Lower leg skin (tissue), 4 donors: ENCODE data around the gene FPGS. TPM values are rescaled to one million over a fixed set of nuclear protein-coding genes. Genes with fewer than 3 reads are reported as not detected.

Experiments used
- DNase-seq, 2 donors: peaks; one replicate each; pipeline ENCODE4 v3.0.0-alpha.2; 2019; ENCODE audit warnings: low spot score in 2 of 2
- H3K4me3 ChIP-seq: fragments of 200-600 bp; sonication (generic); 2 replicates; pipeline ENCODE4 v1.5.1; 2017; ENCODE audit warnings: mild to moderate bottlenecking, low read depth; ENCODE audit not compliant: poor library complexity, severe bottlenecking
- POLR2A ChIP-seq, 2 donors: fragments of 450-650 bp; IDR thresholded peaks; one replicate each; pipeline ENCODE4 v1.6.1; 2016 to 2017; ENCODE audit warnings: antibody characterized with exemption in 2 of 2, mild to moderate bottlenecking in 1 of 2, moderate library complexity in 1 of 2
- WGBS, 2 donors: methylation state at CpG; one replicate each; pipeline ENCODE4 v1.1.5; 2018; 5-methylcytosine and 5-hydroxymethylcytosine counted together
- intact Hi-C: fragments of 100-400 bp; cut with DNase I; formaldehyde crosslinking; loops from one replicate; pipeline ENCODE4 v1.15.0; 2023; ENCODE audit warnings: low total_unique reads
- total RNA-seq, 4 donors: library from RNA; depleted of rRNA; stranded (reverse); fragments of >200 nt; gene quantifications; one replicate each; pipeline ENCODE4 v1.1.0, GENCODE V29; 2016
- TF ChIP-seq, protein P1 (sequence below), 3 donors: fragments of 450-650 bp; IDR thresholded peaks; one replicate each; pipeline ENCODE4 v1.5.1; 2016; ENCODE audit warnings: antibody characterized with exemption in 3 of 3, mild to moderate bottlenecking in 3 of 3, moderate library complexity in 2 of 3

The FPGS gene
- total RNA-seq, result 10 to 100 TPM; 21.3 to 46.5 (median 37.4) TPM

GRCh38 chr9:127802576-127803443, at the start of gene FPGS:
Gene FPGS, plus strand, starts transcription at chr9:127802882. Its CDS starts 43 bp downstream, at chr9:127802925.
- intact Hi-C loops, result no loop called here
- peak; percentile 86 to 98 for DNase-seq
- WGBS, 2 donors, result 0 to 2% methylated on average over 17 to 34 of the region's 83 CpGs
- TF ChIP-seq, protein P1, sequence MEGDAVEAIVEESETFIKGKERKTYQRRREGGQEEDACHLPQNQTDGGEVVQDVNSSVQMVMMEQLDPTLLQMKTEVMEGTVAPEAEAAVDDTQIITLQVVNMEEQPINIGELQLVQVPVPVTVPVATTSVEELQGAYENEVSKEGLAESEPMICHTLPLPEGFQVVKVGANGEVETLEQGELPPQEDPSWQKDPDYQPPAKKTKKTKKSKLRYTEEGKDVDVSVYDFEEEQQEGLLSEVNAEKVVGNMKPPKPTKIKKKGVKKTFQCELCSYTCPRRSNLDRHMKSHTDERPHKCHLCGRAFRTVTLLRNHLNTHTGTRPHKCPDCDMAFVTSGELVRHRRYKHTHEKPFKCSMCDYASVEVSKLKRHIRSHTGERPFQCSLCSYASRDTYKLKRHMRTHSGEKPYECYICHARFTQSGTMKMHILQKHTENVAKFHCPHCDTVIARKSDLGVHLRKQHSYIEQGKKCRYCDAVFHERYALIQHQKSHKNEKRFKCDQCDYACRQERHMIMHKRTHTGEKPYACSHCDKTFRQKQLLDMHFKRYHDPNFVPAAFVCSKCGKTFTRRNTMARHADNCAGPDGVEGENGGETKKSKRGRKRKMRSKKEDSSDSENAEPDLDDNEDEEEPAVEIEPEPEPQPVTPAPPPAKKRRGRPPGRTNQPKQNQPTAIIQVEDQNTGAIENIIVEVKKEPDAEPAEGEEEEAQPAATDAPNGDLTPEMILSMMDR (IDR thresholded peaks at IDR 0.05), result no peak
- no peak for TF ChIP-seq POLR2A (IDR thresholded peaks at IDR 0.05)
- H3K4me3 ChIP-seq, result peak within 1 kb of the TSS; percentile 24

- no peak for TF ChIP-seq POLR2A (IDR thresholded peaks at IDR 0.05)
- TF ChIP-seq, protein P1 (IDR thresholded peaks at IDR 0.05), result no peak
- WGBS, 2 donors, result 82 to 88% methylated on average over 5 to 8 of the region's 8 CpGs
- intact Hi-C loops, result no loop called here
- no peak for DNase-seq
- H3K4me3 ChIP-seq, result no peak overlapping the region
Observed at GRCh38 chr9:127753148-127753547, 49.5 kb upstream of the FPGS start.

DNA sequence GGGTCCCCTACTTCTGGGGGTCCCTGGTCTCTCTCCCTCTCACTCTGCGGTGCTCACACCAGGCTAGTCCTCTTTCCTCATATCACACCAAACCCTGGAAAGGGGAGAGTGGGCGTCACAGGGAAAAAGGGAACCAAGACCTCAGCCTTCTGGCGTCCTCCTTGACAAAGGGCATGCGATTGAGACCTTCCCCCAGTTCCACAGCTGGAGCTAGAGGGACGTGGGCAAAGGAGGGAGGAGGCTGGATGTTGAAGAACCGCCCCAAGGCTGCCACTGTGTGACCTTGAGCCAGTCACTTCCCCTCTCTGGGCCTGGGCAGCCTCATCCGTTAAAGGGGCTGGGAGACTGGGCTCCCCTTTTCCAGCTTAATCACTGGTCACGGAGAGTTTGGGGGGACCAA, 49.1 kb upstream of the FPGS start:
- intact Hi-C loops, result no loop called here
- no peak for TF ChIP-seq POLR2A (IDR thresholded peaks at IDR 0.05)
- TF ChIP-seq, protein P1 (IDR thresholded peaks at IDR 0.05), result no peak
- H3K4me3 ChIP-seq, result no peak overlapping the region
- no peak for DNase-seq
- WGBS, 2 donors, result 80 to 81% methylated on average over 7 to 8 of the region's 8 CpGs

DNA sequence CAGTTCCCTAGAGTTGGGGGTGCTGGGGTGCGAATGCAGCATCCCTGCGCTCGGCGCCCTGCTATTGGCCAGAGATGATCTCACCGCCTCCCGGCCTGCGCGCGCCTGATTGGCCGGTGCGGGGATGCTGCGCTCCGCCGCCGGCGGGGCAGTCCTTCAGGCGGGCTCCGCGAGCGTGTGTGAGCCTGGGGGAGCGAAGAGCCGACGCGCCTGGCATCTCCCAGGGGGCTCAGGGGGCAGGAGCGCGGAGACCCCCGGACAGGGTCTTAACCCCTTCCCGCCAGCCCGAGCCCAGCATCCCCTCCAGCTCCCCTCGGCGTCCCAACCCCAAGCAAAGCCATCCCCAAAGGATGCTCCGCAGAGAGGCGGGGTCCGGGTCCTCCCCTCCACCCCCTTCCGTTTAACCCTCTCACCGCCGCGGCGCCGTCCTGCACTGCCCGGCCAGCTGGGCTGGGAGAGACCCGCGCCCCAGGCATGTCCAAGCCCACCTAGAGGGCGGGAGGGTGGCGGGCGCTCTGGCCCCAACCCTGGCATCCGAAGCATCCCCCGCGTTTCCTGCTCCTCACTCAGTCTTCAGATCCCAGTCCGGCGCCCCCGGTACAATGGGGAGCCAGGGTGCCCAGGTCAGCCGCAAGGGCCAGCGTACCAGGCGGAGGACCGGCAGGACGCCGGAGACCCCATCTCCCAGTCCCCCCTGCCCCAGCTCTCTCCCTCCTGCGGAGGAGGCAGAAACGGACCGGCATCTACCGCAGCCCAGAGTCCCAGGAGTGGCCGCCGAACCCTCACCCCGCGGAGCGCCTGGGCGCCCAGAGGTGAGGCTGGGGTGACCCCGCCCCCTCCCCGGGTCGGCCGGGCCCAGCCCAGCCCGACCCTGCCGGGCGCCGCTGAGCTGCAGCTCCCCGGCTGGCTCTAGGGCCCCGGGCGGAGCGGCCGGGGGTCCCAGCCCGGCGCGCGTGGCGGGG, 48.3 kb upstream of the FPGS start:
- H3K4me3 ChIP-seq, result no peak overlapping the region
- no peak for TF ChIP-seq POLR2A (IDR thresholded peaks at IDR 0.05)
- TF ChIP-seq, protein P1 (IDR thresholded peaks at IDR 0.05), result no peak
- intact Hi-C loops, result no loop called here
- WGBS, 2 donors, result 25 to 31% methylated on average over 45 to 53 of the region's 86 CpGs
- DNase-seq, result no peak

- intact Hi-C loops, result no loop called here
- H3K4me3 ChIP-seq, result no peak overlapping the region
- no peak for DNase-seq
- WGBS, 2 donors, result 50% methylated on average over 30 of the region's 61 CpGs
- no peak for TF ChIP-seq POLR2A (IDR thresholded peaks at IDR 0.05)
- TF ChIP-seq, protein P1 (IDR thresholded peaks at IDR 0.05), result no peak
Observed at GRCh38 chr9:127755061-127756060, 47.3 kb upstream of the FPGS start.
